Limb (tissue), 2 donors: ENCODE data around the gene TMEM59.
"Not testable (repeated sequence)": the region's sequence is repeated elsewhere in the genome, so short reads cannot be mapped to it uniquely, and the experiment has no call there.

ENCODE experiments used
- DNase-seq, 2 donors: peaks; one replicate each; pipeline ENCODE4 v3.0.0-alpha.2; 2016; ENCODE audit errors: extremely low spot score in 2 of 2

Gene TMEM59

DNA sequence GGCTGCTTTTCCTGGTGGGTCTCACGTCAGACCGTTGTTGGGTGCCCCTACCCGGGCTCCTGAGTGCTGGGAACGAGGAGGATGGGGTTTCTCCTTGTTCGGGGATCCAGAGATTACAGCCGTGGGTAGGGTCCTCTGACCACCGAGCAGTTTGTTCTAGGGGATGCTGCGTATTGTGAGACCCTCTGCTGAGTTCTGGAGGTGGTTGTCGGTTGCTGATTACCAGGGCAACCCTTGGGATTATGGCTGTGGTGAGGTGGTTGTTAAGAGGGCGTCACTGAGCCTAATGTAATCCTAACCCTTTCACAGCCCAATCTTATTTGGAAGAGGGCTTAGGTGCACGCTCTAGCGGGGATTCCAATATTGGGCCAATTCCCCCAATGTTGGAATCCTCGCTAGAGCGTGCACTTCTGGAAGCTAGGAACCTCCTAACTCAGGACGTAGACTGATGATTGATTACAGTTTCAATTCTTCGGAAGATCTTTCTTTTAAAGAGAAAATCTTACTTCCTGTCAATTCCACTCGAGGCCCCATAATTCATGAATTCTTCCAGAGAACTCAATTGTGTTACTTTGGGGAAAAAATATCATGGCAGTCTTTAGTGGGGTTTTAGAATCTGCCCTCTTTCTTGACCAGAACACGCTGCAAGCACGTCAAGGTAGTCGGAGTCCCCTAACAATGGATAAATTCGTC is 887 bp upstream of the TMEM59 start:
- DNase-seq: no peak

DNA sequence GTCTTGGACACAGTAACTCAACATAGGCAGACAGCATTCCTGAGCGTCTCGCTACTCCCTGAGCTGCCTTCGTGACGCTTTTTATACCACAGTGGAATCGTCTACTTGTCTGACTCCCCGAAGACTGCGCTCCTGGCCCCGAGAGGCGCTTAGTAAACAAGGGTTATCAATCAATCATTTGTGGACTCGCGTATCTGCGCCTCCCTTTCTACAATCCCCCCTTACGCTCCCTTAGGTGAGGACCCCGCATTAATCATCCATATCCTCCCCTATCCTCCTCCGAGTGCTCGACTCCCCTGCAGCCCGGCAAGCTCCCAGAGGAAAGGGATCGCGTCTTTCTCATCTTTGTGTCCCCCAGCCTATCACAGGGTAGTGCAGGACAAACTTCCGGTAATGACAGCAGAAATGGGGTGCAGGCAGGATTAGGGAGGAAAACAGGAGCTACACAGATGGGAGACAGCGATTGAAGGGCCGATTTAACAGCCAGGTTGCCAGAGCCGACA is 522 bp downstream of the TMEM59 start:
- peak; percentile 24 to 70 for DNase-seq

DNA sequence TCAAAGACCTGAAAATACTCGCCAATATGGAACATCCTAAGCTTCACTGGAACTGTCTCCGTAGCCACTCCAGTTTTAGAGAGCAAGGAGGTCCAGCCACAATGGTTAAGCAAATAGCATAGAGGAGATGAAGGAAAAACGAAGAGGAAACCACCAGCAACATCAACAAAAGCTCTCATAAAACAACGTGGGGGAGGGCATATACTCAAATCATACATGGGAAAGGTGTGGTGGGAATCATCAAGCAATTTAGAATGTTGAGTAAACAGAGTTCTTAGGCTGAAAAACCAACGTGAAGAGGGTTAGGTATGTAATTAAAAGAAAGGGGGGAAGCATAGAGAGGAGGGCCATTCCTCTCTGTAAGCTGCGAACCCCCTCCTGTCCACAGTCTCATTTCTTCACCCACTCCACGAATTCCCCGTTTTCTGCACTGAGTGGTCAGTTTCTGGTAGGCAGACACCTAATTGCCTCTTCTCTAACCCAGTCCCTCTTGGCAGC is 1.0 kb downstream of the TMEM59 start:
- DNase-seq: no peak

DNA sequence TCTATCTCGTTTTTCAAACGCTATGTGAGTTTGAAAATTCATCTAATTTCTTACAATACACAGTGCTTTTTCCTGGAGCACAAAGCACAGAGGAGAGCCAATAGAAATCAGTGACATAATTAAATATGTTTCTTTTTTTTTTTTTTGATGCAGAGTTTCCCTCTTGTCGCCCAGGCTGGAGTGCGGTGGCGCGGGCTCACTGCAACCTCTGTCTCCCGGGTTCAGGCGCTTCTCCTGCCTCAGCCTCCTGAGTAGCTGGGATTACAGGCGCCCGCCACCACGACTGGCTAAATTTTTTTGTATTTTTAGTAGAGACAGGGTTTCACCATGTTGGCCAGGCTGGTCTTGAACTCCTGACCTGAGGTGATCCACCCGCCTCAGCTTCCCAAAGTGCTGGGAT is 2.6 kb downstream of the TMEM59 start:
- not testable (repeated sequence) for DNase-seq

DNA sequence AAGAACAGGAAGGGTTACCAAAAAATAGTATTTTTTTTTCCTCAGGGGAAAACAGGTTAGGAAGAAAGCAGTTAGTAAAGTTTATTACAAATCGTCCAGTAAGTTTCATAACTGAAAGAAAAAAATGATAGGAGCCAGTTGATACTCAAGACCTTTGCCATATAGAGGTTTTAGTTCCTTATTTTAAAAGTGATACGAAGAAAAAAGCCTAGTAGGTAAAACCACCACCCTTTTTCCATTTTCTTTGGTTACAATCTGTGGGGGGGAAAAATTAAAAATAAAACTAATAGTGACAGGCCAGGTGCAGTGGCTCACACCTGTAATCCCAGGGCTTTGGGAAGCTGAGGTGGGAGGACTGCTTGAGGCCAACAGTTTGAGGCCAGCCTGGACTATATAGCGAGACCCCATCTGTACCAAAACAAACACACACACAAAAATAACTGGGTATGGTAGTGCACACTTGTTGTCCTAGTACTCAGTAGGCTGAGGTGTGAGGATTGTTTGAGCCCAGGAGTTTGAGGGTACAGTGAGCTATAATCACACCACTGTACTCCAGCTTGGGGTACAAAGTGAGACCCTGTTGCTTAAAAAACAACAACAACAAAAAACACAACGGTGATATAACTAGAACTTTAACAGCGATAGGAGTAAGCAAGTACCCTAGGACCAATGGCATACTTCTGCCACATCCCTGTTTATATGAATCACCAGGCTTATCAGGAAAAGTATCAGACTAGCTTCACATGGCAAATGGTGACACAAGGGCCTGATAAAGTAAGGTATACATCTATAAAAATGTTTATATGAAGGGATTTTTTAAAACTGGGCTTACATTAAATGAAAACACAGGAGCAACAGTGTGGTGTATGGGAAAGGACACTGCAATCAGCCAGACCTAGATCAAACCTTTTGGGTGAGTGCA is 5.4 kb downstream of the TMEM59 start:
- DNase-seq: no peak

DNA sequence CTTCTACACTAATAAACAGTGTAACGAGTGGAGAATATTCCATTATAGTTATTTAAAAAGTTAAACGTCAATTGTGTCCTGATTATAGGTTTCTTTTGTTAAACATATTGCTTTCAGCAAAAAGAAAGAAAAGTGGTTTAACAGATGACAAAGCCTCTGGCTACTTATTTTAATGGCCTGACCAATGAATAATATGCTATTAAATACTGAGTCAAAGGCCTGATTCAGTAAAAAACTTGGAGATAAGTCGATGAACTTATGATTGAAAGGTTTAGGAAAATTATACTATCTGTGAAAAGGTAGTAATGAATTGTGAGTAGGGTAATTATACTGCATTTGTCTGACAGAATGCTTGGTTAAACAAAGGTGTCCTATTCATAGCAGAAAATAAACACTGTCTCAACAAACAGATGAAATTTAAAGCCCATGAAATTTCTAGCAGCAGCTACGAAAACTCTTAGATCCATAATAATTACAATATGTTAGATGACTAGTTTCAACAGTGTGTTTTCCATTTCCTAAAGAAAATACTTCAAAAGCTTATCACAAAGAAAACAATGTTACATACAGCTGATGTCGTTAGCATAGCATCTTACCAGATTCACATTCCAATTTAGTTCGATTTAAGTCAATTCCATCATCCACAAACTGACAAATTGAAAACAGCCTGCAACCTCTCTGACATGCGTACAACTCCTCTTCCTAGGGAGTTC is 6.2 kb downstream of the TMEM59 start:
- no peak for DNase-seq

DNA sequence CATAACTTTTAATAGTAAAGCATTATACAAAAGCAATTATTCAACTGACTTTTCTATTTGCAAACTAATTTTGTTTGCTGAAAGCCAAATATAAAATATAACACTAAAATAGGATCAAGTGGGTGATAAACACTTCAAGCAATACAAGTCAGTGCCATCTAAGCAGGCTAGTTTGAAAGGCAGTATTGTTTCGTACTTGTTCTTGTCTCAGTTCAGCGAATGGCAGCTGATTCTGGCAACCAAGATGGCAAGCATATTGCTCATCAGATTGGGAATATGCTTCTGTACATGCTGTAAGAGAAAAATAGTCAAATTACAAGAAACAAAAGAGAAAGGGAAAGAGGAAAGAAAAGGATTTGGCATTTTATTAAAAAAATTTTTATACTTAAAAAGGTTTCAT is 7.5 kb downstream of the TMEM59 start:
- no peak for DNase-seq

DNA sequence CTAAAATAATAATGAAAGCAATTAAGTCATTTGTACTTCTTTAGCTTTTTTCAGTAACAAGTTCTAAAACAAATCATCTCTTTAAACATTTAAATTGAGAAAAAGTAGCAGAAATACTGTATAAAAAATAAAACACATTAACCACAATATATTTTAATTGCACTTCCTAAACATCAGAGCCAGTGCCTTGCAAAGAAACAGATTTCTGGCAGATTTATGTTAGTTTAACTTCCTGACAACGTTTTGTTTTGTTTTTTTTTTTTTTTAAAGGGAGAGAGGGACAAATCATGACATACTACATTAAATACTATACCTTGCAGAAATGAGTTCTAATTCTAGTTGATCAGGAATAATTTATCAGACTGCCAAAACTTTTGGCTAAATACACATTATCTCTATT is 11.2 kb downstream of the TMEM59 start:
- no peak for DNase-seq

DNA sequence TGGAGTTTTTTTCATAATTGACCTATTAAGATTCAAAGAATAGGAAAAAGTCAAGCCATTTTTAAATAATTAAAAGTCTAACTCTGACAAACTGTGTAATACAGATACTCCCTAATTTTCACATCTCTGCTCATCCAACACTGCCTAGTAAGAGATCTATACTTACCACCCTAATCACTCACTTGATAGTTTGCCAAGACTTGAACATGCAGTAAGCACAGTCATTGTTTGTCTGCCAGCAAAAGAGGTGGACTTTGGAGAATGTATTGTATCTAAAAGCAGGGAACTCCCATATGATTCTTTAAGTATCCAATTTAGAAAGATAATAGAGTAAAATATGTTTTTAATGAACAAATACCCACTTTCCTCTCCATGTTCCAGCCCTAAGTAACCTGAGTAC is 15.5 kb downstream of the TMEM59 start:
- no peak for DNase-seq

DNA sequence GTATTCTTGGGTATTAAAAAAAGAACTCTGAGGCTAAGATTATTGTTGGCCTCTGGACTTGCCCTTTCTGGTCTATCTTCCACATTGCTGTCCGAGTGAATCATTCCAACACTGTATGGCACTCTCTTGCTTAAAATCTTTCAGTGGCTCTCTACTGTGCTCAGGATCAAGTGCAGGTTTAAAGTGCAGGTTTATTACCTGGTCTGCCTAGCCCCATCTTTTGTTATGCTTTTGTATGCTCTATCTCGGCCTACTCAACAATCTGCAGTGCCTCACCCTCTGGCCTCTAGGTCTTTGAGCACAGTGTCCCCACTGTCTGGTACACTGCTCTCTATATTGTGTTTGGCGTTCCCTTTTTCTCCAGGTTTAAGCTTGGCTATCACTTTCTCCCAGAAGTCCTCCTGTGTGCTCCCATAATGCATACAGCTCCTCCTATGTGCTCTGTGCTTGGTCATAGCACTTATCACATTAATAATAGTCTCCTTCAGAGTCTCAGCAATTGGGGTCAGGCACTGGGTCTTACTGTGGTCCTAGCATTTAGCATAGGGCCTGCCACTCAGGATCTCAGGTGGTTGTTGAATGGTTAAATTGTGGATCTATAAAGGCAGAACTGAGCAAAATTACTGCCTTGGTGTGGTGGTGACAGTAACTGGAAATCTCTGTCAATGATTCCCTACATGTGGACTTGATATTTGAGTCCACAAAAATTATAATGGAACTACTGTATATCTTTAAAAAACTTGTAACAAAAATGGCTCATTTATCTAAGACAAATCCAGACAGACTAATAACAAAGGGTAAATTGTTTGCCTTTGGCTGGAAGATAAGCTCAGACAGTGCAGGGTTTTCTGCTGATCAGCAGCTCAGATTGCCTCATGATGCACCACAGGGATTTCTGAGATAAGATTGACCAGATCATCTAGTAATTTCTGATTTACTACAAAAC is 24.4 kb downstream of the TMEM59 start:
- DNase-seq: no peak

DNA sequence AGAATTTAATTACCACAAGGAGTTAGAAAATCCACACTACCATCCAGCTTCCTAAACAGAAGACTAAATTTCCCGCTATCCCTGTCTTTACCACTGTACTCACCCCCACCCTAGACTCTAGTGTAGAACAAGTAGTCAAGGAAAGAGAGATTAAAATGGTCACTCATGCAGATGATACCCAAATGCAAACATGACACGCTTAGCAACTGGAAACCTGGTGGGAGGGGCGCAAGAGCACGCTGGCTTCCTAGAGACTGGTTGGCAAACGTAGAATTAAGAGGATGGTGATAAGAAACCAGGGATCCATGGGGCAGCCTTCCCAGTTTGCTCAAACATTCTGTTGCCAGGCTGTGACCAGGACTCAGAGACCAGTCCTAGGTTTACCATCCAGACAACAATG is 25.2 kb downstream of the TMEM59 start:
- DNase-seq: no peak

DNA sequence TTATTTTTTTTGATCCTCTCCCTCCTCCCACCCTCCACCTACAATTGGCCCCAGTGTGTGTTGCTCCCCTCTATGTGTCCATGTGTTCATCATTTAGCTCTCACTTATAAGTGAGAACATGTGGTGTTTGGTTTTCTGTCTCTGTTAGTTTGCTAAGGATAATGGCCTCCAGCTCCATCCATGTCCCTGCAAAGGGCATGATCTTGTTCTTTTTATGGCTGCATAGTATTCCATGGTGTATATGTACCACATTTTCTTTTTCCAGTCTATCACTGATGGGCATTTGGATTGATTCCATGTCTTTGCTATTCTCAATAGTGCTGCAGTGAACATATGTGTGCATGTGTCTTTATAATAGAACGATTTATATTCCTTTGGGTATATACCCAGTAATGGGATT is 28.2 kb downstream of the TMEM59 start:
- DNase-seq: not testable (repeated sequence)

DNA sequence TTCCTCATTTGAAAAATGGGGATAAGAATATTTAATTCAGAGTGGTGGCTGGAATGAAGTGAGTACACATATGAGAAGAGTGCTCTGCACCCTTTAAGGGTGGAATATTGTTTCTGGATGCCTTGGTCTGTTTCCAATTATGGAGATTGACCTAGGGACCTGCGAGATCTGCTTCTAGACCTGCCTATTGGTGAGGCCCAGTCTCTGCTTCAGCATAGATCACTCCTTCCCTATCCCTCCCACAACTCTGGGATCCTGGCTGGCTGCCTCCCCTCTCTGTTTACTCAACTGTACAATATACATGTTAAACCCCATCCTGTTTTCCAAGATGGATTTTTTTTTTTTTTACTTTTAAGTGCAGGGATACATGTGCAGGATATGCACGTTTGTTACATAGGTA is 28.6 kb downstream of the TMEM59 start:
- no peak for DNase-seq

DNA sequence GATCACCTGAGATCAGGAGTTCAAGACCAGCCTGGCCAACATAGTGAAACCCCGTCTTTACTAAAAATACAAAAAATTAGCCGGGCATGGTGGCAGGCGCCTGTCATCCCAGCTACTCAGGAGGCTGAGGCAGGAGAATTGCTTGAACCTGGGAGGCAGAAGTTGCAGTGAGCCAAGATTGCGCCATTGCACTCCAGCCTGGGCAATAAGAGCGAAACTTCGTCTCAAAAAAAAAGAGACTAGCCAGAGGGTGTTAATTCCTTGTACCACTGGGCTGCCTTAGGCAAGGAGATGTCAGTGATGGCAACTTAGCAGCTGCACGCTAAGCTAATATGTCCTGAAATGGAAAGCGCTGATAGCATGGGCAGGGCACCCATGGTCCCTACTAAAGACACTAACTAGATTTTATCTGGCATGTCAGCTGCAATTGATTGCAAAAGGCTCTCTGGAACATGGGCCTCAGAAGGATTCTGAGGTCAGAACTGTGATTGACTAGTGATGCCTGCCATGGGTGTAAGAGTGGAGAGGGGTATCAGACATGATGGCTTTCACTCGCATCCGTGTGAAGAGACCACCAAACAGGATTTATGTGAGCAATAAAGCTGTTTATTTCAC is 33.3 kb downstream of the TMEM59 start:
- DNase-seq: not testable (repeated sequence)

DNA sequence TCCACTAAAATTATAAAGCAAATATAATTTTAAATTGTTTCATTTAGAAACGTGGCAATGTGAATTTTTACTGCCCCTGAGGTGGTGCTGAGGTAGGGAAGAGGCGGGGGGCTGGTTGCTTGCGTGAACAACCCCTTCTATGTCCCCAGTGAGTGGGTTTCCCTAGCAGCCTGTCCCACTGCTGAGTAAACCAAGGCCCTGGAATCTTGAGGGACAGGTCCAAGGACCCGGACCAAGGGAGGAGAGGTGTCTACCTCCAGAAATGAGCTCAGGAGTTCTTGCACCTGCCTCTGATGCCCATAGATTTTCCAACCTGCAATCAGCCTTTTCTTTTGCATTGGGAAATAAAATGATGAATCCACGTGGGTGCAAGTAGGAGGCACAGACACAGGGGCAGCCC is 34.4 kb downstream of the TMEM59 start:
- no peak for DNase-seq

DNA sequence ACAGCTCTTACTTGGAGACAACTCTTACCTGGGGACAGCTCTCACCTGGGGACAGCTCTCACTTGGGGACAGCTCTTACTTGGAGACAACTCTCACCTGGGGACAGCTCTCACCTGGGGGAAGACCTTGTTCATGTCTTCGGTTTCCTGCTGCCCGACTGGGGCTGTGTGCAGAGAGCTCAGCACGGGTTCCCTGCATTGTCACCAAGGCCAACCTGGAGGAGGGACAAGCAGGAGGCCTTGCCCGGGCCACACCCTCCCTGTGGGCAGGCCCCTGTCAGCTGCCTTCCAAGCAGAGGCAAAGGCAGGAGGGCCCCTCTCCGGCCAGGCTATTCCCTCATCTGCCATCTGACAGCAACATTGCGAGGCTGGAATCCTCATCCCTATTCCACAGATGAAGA is 35.0 kb downstream of the TMEM59 start, which contains the start of gene LDLRAD1:
LDLRAD1 (minus strand) TSS at position 208 of the 400 bp plus-strand sequence; CDS start at position 134, 74 bp downstream.
- no peak for DNase-seq

DNA sequence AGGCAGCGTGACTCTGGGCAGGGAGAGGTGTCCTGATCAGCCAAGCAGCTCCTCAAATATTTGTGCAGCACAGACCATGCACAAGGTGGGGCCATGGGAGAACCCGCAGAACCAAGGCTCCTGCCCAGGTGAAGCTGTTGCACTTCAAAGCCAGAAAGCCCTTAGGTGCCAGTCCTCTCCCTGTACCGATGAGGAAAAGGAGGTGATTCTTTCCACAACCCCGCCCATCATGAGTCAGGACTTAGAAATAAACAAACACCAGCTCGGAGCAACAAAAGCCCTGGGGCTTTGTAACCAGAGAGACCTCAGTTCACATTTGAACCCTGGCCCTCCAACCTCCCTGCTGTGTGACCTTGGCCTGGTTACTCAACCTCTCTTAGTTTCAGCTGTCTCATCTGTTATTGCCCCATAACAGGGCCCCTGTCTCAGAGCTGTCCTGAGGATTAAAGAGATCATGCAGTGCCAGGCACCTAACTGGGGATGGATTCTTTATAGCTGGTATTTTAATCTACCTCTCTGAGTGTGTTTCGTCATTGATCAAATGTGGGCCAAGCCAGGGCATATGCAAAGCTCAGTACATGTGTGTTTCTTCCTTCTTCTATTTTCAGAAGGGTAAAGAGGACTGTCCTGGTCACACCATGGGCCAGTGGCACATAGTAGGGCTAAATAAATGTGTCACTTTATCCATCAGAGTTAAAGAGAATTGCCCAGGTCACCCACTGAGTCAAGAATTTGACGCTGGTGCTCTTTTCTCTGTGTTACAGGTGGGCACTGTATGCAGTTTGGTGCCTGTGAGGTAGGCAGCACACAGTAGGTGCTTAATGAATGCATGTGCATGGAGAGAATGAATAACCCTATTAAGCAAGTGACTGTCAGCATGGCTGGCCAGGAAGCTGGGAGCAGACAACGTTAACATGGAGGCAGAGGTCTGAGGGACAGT is 36.4 kb downstream of the TMEM59 start:
- DNase-seq: no peak

DNA sequence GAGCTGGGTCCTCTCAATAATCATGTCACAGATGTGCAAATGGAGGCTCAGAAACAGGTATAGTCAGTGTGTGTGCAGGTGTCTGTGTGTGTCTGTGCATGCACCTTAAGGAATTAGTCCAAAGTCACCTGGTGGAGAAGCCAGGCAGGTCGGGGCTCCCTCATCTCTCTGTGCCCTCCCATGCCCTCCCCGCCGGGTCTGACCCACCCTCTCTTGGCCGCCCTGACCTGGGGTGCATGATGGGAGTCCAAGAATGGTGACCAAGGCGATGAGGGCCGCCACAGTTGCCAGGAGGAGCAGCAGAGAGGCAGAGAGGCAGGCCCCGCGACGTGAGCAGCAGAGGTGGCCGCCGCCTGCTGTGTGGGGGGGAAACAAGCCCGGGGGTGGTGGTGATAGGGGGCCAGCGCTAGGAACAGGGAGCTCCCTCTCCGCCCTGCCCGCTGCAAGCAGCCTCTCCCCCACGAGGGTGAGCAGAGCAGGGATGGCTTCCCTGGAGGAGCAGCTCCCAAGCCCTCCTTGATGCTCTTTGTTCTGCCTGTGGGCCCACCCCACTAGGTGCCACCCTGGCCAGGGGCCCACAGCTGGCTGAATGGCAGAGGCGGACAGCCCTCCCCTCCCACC is 38.9 kb downstream of the TMEM59 start:
- no peak for DNase-seq
